Activated CD8-positive, alpha-beta memory T cell treated with anti-CD3 and anti-CD28 coated beads for 24 hours (primary cell): Measurements from ENCODE around the gene PPP1R27.

Experiments used
- DNase-seq: peaks from one replicate; pipeline ENCODE4 v3.0.0-alpha.2; 2020

The PPP1R27 gene

DNA sequence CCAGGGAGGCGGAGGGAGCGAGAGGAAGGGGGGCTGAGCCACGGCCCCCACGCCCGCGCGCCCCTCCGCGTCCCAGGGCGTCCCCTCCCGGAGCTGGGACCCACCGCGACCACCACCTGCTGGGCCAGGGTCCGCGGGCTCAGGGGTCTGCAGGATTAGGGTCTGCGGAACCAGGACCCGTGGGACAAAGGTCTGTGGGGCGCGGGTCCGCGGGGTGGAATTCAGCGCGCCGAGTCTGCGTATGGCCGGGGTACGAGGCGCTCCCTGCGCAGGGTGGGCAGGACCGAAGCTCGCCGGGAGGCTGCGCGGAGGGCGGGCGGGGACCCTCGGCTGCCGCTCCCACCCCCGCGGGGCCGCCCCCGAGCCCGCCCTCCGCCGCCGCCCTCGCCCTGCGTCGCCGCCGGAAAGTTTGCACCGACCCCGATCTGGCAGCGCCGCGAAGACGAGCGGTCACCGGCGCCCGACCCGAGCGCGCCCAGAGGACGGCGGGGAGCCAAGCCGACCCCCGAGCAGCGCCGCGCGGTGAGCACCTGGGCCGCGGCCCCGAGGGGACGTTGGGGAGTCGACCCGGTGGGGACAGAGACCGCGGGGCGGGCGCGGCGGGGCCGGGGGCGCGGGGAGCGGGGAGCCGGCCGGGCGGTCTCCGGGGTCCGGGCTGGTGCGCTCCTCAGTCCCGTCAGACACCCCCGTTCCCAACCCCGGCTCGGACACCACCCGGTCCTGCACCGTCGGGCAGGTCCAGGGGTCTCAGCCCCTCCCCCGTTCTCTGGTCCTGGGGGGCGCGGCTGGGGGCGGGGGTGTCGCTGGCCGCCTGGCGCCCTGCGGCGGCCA is 30.9 kb downstream of the PPP1R27 start, which contains the start of gene GCGR:
Gene GCGR, plus strand, starts transcription at position 423 of the 831 bp plus-strand sequence. CDS start 4,869 bp downstream, outside the sequence.
- DNase-seq = no peak

DNA sequence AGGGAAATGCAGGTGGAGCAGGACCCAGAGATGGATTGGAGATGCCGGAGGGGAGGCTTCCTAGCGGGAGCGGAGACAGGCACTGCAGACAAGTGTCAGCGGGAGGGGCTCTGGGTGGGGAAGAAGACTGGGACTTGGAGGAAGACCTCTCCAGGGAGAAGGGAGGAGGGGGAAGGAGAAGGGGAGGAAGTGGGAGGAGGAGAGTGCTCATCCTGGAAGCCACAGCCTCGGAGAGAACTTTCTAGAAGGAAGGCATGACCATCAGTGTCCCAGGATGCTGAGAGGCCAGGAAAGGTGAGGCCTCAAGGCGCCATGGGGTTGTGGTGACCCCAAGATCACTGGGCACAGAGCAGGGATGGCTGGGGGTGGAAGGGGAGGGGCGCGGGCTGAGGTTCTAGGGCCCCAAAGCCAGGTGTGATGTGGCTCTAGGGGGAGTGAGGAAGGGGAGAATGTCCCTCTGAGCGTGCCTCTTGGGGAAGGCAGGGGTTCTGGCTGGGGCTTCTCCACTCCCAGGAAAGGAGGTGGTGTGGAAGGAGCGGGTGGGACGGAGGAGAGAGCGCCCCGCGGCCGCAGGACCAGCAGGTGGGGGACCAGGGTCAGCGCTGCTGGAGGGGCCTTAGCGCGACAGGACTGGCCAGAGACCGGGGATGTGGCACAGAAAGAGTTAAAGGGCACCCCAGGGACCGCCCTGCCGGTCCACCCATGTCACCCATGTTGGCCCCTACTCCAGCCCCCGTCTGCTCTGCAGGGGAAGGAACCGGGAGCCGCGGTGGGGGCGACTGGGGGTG is 31.8 kb downstream of the PPP1R27 start:
- no peak for DNase-seq

DNA sequence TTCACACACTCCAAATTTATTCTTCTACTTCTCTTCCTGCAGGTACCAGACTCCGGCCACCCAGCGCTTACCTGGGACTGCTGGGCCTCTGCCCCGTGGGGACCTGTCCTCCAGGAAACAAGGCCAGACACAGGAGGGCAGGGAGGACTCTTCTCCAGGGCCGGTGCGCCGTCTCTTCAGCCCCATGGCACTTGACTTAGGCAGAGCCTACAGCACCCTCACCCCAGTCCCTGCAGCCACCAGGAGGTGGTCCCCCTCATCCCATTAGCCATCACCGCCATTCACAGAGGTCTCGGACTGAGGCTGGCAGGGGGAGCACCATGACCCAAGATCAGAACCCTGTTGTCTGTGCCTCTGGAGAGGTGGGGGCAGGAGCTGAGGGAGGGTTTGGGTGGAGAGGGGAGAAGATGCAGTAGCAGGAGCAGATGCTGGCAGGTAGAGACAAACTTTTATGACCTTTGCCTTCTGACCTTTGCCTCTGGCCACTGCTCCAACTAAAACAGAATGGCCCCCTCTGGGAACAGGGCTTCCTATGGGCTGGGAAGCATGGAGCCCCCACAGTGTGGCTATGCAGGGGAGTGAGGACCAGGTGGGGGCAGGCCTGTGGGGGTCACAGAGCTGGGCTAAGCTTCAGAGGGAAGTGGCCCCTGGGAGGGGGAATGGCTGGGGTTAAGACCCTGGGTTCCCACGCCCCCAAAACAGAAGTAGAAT is 32.6 kb downstream of the PPP1R27 start:
- DNase-seq = no peak

DNA sequence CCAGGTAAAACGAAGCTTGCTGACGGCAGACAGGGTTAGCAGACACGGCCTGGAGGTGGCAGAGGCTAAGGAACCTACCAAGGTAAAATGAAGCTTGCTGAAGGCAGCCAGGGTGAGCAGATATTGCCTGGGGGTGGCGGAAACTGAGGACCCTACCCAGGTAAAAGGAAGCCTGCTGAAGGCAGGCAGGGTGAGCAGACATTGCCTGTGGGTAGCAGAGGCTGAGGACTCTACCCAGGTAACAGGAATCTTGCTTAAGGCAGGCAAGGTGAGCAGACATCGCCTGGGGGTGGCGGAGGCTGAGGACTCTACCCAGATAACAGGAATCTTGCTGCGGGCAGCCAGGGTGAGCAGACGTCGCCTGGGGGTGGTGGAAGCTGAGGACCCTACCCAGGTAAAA is 33.5 kb downstream of the PPP1R27 start:
- no peak for DNase-seq

DNA sequence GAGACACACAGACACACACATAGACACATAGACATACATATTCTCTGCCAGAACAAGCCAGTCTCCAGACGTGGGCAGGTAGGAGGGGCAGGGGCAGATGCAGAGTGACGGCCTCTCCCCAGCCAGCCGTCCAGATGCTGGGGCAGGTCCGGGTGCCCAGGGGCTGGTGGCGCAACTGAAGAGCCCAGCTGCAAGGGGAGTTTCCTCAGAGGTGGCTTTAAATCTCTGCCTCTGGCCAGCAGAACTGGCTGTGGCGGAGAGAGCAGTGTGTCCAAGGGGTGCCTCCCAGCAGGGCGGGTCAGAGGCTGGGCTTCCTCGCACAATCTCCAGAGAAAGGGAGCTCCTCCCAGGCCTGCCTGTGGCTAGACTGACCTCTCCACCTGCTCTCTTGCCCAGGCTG is 40.3 kb downstream of the PPP1R27 start:
- DNase-seq = no peak

DNA sequence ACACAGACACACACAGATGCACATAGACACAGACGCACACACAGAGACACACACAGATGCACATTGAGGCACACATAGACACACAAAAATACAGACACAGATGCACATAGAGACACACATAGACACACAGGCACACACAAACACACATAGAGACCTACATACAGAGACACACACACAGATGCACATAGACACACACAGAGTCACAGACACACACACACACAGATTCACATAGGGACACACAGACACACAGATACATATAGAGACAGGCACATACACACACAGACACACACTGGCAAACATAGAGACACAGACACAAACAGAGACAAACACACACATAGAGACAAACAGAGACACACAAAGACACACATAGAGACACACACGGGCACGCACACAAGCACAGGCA is 40.8 kb downstream of the PPP1R27 start:
- no peak for DNase-seq

DNA sequence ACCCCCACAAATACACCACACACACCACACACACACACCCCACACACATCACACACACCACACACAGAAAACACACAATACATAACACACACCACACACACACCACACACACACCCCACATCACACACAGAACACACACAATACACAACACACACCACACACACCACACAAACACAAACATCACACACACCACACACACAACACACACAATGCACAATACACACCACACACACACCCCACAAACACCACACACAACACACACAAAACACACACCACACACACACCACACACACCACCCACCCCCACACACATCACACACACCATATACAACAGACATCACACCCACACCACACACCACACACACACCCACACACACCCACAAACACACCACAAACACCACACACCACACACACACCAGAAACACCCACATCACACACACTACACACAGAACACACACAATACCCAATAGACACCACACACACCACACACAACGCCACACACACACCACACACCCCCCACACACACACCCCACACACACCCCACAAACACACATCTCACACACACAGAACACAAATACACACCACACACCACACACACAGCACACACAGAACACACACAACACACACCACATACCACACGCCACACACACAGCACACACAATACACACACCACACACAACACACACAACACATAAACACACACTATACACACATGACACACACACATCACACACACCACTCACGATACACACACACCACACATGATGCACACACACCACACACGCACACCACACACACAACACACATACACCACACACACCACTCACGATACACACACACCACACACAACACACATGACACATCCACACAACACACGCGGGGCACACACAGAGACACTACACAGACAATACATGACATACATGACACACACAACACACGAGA is 41.9 kb downstream of the PPP1R27 start:
- DNase-seq = no peak
